PC-9 (cell line): ENCODE measurements around the gene RAMP1. TPM values are rescaled to one million over a fixed set of nuclear protein-coding genes. Genes with fewer than 3 reads are reported as not detected.

ENCODE experiments used
- BruUV-seq: library from RNA; stranded (reverse); fragments of 400-500 nt; replicated peaks from 2 replicates; lab custom pipeline; 2021; lab: Mats Ljungman, UMichigan
- CTCF ChIA-PET: fragments of 300-600 bp; sonication (Branson Sonifier 250); formaldehyde crosslinking; loops from one replicate; lab custom pipeline; 2022; ENCODE audit warnings: antibody characterized with exemption; lab: Charles Lee
- POLR2A ChIA-PET: fragments of 300-600 bp; sonication (Branson Sonifier 250); formaldehyde crosslinking; loops from one replicate; lab custom pipeline; 2022; ENCODE audit warnings: antibody characterized with exemption; ENCODE audit not compliant: unreplicated experiment; lab: Charles Lee
- DNase-seq, 2 experiments: peaks; one replicate each; pipeline versions ENCODE4 v3.0.0 to v3.0.0-alpha.2; 2015 to 2022; ENCODE audit warnings: mixed read lengths in 1 of 2
- H2AFZ ChIP-seq: fragments of 200-600 bp; sonication (generic); 2 replicates; pipeline ENCODE4 v1.8.1; 2017; ENCODE audit warnings: antibody characterized with exemption
- H3F3A ChIP-seq: fragments of 200-600 bp; sonication (generic); 2 replicates; pipeline ENCODE4 v1.8.1; 2017; ENCODE audit warnings: antibody characterized with exemption, mild to moderate bottlenecking, low read depth; ENCODE audit not compliant: insufficient read depth
- H3K27ac ChIP-seq: fragments of 200-600 bp; sonication (generic); 2 replicates; pipeline ENCODE4 v1.6.1; 2016; ENCODE audit warnings: mixed run types
- H3K27me3 ChIP-seq: fragments of 200-600 bp; sonication (generic); 2 replicates; pipeline ENCODE4 v1.6.1; 2016; ENCODE audit warnings: low read depth, mixed run types; ENCODE audit not compliant: insufficient read depth
- H3K36me3 ChIP-seq: fragments of 200-600 bp; sonication (generic); 2 replicates; pipeline ENCODE4 v1.6.1; 2016; ENCODE audit warnings: low read depth, mixed run types
- H3K4me1 ChIP-seq: fragments of 200-600 bp; sonication (generic); replicated peaks from 2 replicates; pipeline ENCODE4 v1.6.1; 2016; ENCODE audit warnings: mixed run types; ENCODE audit not compliant: insufficient read depth
- H3K4me2 ChIP-seq: fragments of 200-600 bp; sonication (generic); 2 replicates; pipeline ENCODE4 v1.6.1; 2017; ENCODE audit warnings: mixed run types
- H3K4me3 ChIP-seq: fragments of 200-600 bp; sonication (generic); 2 replicates; pipeline ENCODE4 v1.6.1; 2016; ENCODE audit warnings: mixed run types
- H3K79me2 ChIP-seq: fragments of 200-600 bp; sonication (generic); 2 replicates; pipeline ENCODE4 v1.6.1; 2017; ENCODE audit warnings: low read depth, mixed run types
- H3K9me2 ChIP-seq: fragments of 200-600 bp; sonication (generic); 2 replicates; pipeline ENCODE4 v1.8.1; 2017; ENCODE audit warnings: mild to moderate bottlenecking; ENCODE audit not compliant: insufficient read depth
- H3K9me3 ChIP-seq: fragments of 200-600 bp; sonication (generic); 2 replicates; pipeline ENCODE4 v1.8.1; 2016; ENCODE audit warnings: low read depth; ENCODE audit not compliant: insufficient read depth
- H4K20me1 ChIP-seq: fragments of 200-600 bp; sonication (generic); 2 replicates; pipeline ENCODE4 v1.8.1; 2017; ENCODE audit not compliant: insufficient read depth
- CTCF ChIP-seq: fragments of 200-600 bp; sonication (generic); conservative IDR thresholded peaks from 2 replicates; pipeline ENCODE4 v1.6.1; 2017; ENCODE audit warnings: mixed run types, antibody characterized with exemption, mild to moderate bottlenecking, moderate library complexity
- EZH2 ChIP-seq: fragments of 200-600 bp; sonication (generic); IDR thresholded peaks from 2 replicates; pipeline ENCODE4 v1.8.0; 2017; ENCODE audit warnings: antibody characterized with exemption, low read depth
- intact Hi-C: fragments of 100-400 bp; cut with micrococcal nuclease; formaldehyde crosslinking; loops from one replicate; pipeline ENCODE4 v1.10.0; 2022; ENCODE audit not compliant: unreplicated experiment
- total RNA-seq: library from RNA; stranded (reverse); gene quantifications from 2 replicates; pipeline ENCODE4 v1.2.3, GENCODE V29; 2021

The RAMP1 gene
- total RNA-seq, 1 experiment from 2014 or later: 48.7 TPM

GRCh38 chr2:237868631-237869342 is 9.4 kb downstream of the RAMP1 start:
- Histone ChIP-seq H3K4me2 (peak overlapping the region; percentile 69), H4K20me1 (no peaks in the 10 kb centered on the region), H3K4me3 (no peak overlapping the region), H3K9me3 (no peaks in the 10 kb centered on the region), H3K79me2 (peaks cover 75% of the 10 kb centered on the region), H3F3A (peaks cover 53% of the 10 kb centered on the region), H3K27ac (peak overlapping the region; percentile 82), H3K9me2 (no peaks in the 10 kb centered on the region), H3K4me1 (peaks cover 82% of the 10 kb centered on the region), H3K27me3 (no peaks in the 10 kb centered on the region), H3K36me3 (no peaks in the 10 kb centered on the region), H2AFZ (no peak overlapping the region)
- DNase-seq: no peak
- BruUV-seq: no TSS peak
- TF ChIP-seq EZH2 (no peak), CTCF (no peak)
- intact Hi-C loops: loop anchor here (5.0 to 10.0 kb wide), 3 partner anchors 54 to 274 kb away; partner anchors contain the start of gene RAB17
- POLR2A ChIA-PET: no interaction called here
- CTCF ChIA-PET: interaction anchor here (0.7 kb wide), 1 partner anchor 21 kb away, joined by 3 read pairs; no protein-coding TSS in a partner anchor

- Histone ChIP-seq H3K27ac (no peak overlapping the region), H3K9me2 (no peaks in the 10 kb centered on the region), H3F3A (peaks cover 52% of the 10 kb centered on the region), H3K4me2 (no peak overlapping the region), H3K4me3 (no peak overlapping the region), H4K20me1 (no peaks in the 10 kb centered on the region), H3K79me2 (peaks cover 69% of the 10 kb centered on the region), H3K4me1 (peaks cover 81% of the 10 kb centered on the region), H3K9me3 (no peaks in the 10 kb centered on the region), H3K27me3 (no peaks in the 10 kb centered on the region), H2AFZ (no peak overlapping the region), H3K36me3 (no peaks in the 10 kb centered on the region)
- ChIA-PET POLR2A (no interaction called here), CTCF (no interaction called here)
- intact Hi-C loops: loop anchor here (5.0 to 10.0 kb wide), 3 partner anchors 53 to 275 kb away; partner anchors contain the start of gene RAB17
- no TSS peak for BruUV-seq
- DNase-seq: no peak
- TF ChIP-seq EZH2 (no peak), CTCF (no peak)
These were observed 10.1 kb downstream of the RAMP1 start for GRCh38 chr2:237869343-237870102.

GRCh38 chr2:237870126-237870525 is 10.7 kb downstream of the RAMP1 start:
- H3K27ac ChIP-seq: no peak overlapping the region

More at GRCh38 chr2:237870126-237870525, 10.7 kb downstream of the RAMP1 start:
- H3K79me2 ChIP-seq: peaks cover 71% of the 10 kb centered on the region
- ChIA-PET CTCF (no interaction called here), POLR2A (no interaction called here)
- peaks cover 81% of the 10 kb centered on the region for H3K4me1 ChIP-seq
- no peak for DNase-seq
- intact Hi-C loops: no loop called here
- H3F3A ChIP-seq: peaks cover 53% of the 10 kb centered on the region
- H3K9me2 ChIP-seq: no peaks in the 10 kb centered on the region
- no peak overlapping the region for H2AFZ ChIP-seq
- no peak overlapping the region for H3K4me2 ChIP-seq
- no peak overlapping the region for H3K4me3 ChIP-seq
- no peaks in the 10 kb centered on the region for H3K9me3 ChIP-seq
- H3K27me3 ChIP-seq: no peaks in the 10 kb centered on the region
- TF ChIP-seq EZH2 (no peak), CTCF (no peak)
- BruUV-seq: no TSS peak
- no peaks in the 10 kb centered on the region for H3K36me3 ChIP-seq
- H4K20me1 ChIP-seq: no peaks in the 10 kb centered on the region
